Hematopoietic multipotent progenitor cell treated with erythropoietin and hydrocortisone succinate and interleukin-3 and kit ligand, for 17 days (in vitro differentiated cells): ENCODE measurements around the gene FABP7.
"Not testable (repeated sequence)": the region's sequence is repeated elsewhere in the genome, so short reads cannot be mapped to it uniquely, and the experiment has no call there.

ENCODE experiments used
- DNase-seq: peaks from one replicate; pipeline ENCODE4 v3.0.0-alpha.2; 2015; ENCODE audit warnings: low spot score

FABP7 gene

GRCh38 chr6:122779667-122780066 lies at the start of gene FABP7:
Gene FABP7 (plus strand): TSS chr6:122779716. CDS start chr6:122779795, 79 bp downstream.
- no peak for DNase-seq

GRCh38 chr6:122730334-122730733 lies 49.2 kb upstream of the FABP7 start:
- DNase-seq, result no peak

GRCh38 chr6:122730775-122731386 lies 48.6 kb upstream of the FABP7 start:
- DNase-seq, result peak; percentile 9

DNA sequence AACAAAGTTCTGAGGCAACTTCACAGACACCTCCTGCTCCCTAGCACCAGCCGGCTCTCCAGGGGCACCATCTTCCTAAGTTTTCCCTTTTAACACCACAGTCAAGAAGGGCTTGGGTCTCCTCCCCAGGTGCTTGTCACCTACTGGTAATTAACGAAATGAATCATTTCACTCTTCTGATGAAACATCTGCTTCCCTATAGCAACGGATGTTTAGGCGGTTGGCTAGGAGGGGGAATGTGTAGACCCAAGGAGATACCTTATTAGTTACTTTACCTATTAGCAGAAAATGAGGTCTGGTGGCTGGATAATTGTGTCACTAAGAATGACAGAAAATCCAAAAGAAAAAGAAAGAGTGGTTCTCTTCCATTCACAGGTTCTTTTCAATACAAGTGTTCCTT lies 46.3 kb upstream of the FABP7 start:
- no peak for DNase-seq

- no peak for DNase-seq
Observed at GRCh38 chr6:122734529-122735395, 44.8 kb upstream of the FABP7 start.

GRCh38 chr6:122735582-122735981 lies 43.9 kb upstream of the FABP7 start:
- no peak for DNase-seq

- DNase-seq, result no peak
Observed at GRCh38 chr6:122736163-122736562, 43.4 kb upstream of the FABP7 start.

- DNase-seq, result no peak
Observed at GRCh38 chr6:122736616-122737015, 42.9 kb upstream of the FABP7 start.

DNA sequence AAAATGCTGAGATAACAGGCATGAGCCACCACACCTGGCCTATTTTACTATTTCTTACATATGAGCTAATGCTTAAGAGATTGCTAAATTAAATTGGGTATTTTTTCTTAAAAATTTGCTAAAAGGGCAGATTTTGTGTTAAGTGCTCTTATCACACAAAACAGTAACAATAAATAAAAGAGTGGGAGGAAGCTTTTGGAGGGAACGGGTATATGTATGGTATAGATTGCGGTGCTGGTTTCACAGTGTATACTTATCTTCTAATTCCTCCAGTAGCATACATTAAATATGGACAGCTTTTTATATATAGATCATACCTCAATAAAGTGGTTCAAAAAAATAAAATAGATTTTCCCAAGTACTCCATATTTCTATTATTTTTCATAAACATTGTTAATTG lies 39.4 kb upstream of the FABP7 start:
- no peak for DNase-seq

DNA sequence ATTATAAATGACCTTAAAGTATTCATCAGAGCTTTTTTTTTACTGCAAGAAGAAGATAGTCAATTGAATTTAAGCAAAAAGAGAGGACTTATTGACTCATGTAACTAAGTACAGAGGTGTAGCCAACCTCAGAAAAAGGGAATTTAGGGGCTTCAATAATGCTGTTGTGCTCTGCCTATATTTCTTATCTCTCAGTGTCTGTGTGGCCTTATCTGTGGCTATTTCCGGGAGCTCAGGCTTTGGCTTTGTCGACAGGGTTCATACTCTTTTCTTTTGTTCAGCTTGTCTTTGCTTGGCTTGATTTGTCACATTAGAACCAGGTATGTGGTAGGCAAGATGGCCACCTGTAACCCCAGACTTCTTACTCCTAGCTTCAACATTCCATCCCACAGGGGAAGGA lies 38.6 kb upstream of the FABP7 start:
- DNase-seq, result no peak

- not testable (repeated sequence) for DNase-seq
Observed at GRCh38 chr6:122744247-122744646, 35.3 kb upstream of the FABP7 start.

- DNase-seq, result not testable (repeated sequence)
Observed at GRCh38 chr6:122744856-122745255, 34.7 kb upstream of the FABP7 start.

GRCh38 chr6:122746688-122747087 lies 32.8 kb upstream of the FABP7 start:
- no peak for DNase-seq

DNA sequence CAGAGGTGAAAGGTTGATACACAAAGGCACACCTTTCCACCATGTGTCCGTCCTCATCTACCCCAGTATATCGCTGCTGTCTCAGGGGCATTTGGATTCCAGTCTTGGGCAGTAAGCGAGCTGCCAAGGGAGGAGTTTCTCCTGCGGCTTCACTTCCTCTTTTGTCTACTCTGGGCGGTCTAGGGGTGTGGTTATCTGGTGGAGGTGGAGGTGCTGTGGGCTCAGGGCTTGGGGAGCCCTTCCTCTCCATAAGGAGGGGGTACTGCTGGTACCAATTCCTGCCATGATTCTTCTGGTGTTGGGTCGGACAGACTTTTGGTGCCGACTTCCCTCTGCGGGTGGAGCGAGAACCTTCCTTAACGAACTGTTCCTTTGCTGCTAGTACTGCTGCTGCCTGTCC lies 31.9 kb upstream of the FABP7 start:
- no peak for DNase-seq

DNA sequence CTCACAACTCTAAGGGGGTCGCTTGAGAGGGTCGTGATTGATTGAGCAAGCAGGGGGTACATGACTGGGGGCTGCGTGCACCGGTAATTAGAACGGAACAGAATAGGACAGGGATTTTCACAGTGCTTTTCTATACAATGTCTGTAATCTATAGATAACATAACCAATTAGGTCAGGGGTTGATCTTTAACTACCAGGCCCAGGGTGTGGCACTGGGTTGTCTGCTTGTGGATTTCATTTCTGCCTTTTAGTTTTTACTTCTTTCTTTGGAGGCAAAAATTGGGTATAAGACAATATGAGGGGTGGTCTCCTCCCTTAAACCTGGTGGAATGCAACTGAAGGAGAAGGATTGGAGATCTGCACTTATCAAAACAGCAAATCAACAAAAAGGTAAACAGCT lies 30.6 kb upstream of the FABP7 start:
- not testable (repeated sequence) for DNase-seq

- DNase-seq, result no peak
Observed at GRCh38 chr6:122749451-122750050, 30.0 kb upstream of the FABP7 start.

- DNase-seq, result no peak
Observed at GRCh38 chr6:122751326-122751725, 28.2 kb upstream of the FABP7 start.

- DNase-seq, result no peak
Observed at GRCh38 chr6:122752459-122752858, 27.1 kb upstream of the FABP7 start.

DNA sequence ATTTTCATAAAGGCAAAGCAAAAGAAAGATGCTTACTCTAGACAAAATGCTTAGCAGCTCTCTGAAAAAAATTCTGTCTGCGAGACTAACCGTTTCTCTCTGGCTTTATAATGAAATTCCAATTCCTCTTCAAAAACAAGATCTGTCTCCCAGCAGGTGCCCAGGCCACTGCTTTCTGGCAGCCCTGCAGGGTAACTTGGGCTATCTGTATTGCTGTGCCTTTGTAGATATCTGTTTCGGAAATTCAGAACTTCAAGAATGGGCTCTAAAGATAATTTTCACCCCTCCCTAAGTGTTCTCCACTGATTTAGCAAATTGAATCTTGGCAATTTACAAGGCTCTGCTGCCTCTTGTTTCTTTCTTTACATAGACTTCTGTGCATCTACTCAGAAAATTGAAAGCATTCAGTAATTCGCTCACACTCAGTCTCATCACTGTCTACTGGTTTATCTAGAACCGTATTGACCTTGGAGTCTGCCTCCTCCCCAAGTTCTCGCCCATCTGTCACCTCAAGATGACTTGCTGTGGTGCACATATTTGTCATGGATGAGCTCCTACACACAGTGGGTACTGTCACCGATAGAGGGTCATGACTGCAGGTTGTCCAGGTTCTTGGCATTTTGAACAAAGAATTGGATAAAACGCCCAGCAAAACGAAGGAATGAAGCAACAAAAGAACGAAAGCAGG lies 26.4 kb upstream of the FABP7 start:
- DNase-seq, result no peak

GRCh38 chr6:122753688-122754056 lies 25.8 kb upstream of the FABP7 start:
- no peak for DNase-seq

GRCh38 chr6:122754191-122754731 lies 25.3 kb upstream of the FABP7 start:
- DNase-seq, result no peak

DNA sequence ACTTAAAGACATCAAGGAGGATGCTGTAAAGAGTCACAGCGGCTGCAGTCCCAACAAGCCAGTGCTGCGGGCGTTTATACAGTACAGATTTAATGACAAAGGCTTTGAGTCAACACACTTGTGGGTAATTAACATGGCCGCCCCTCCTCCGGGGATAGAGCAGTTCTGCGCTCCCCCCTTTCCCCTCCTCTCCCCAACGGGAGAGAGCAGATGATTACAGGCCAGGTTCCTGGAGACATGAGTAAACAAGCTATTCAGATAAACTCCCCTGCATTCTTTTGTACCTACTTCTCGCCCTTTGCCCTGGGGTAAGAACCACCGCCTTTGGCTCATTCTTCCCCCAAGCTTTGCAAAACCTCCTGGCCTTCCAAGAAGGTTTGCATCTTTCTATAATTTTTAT lies 23.6 kb upstream of the FABP7 start:
- DNase-seq, result no peak
